ENCODE results near the gene TTC7B.

Gene TTC7B

GRCh38 chr14:90508036-90508435 lies 308.2 kb downstream of the TTC7B start:
- no peaks in the 10 kb centered on the region for H3K4me1 ChIP-seq (ENCODE audit: insufficient read depth, low read length, severe bottlenecking)
- H3K27ac ChIP-seq (ENCODE audit: low read depth, low read length, poor library complexity, severe bottlenecking) = no peak overlapping the region
- H2AFZ ChIP-seq (ENCODE audit: low read length) = no peak overlapping the region
- H3F3A ChIP-seq (ENCODE audit: insufficient read depth, low read length) = no peaks in the 10 kb centered on the region
- no peak for TF ChIP-seq EZH2 (IDR thresholded peaks at IDR 0.05; ENCODE audit: borderline replicate concordance, low read length)
- no peaks in the 10 kb centered on the region for H3K9me2 ChIP-seq (ENCODE audit: low read depth, low read length)
- H3K79me2 ChIP-seq (ENCODE audit: insufficient read depth, low read length) = no peaks in the 10 kb centered on the region
- H3K4me3 ChIP-seq (ENCODE audit: low read depth, low read length, poor library complexity, severe bottlenecking) = no peak overlapping the region
- no peaks in the 10 kb centered on the region for H4K20me1 ChIP-seq (ENCODE audit: insufficient read depth, low read length)
- H3K4me2 ChIP-seq (ENCODE audit: low read length) = no peak overlapping the region
- H3K36me3 ChIP-seq (ENCODE audit: insufficient read depth, low read length) = no peaks in the 10 kb centered on the region
- 0 out of 2 replicates have a peak, but pooled peaks cover 4% of the 10 kb centered on the region for H3K27me3 ChIP-seq (ENCODE audit: insufficient read depth, low read length)
- H3K9me3 ChIP-seq (ENCODE audit: low read length) = no peaks in the 10 kb centered on the region
- no peak overlapping the region for H3K9ac ChIP-seq (ENCODE audit: low read length)

GRCh38 chr14:90507428-90507827 lies 308.8 kb downstream of the TTC7B start:
- H3K9me3 ChIP-seq (ENCODE audit: low read length) = no peaks in the 10 kb centered on the region
- no peaks in the 10 kb centered on the region for H3K4me1 ChIP-seq (ENCODE audit: insufficient read depth, low read length, severe bottlenecking)
- H3K4me2 ChIP-seq (ENCODE audit: low read length) = no peak overlapping the region
- H3K27me3 ChIP-seq (ENCODE audit: insufficient read depth, low read length) = 0 out of 2 replicates have a peak, but pooled peaks cover 4% of the 10 kb centered on the region
- TF ChIP-seq CTCF (IDR thresholded peaks at IDR 0.05; ENCODE audit: low read length) = no peak
- no peak for TF ChIP-seq EZH2 (IDR thresholded peaks at IDR 0.05; ENCODE audit: borderline replicate concordance, low read length)
- H3K9me2 ChIP-seq (ENCODE audit: low read depth, low read length) = no peaks in the 10 kb centered on the region
- H3F3A ChIP-seq (ENCODE audit: insufficient read depth, low read length) = no peaks in the 10 kb centered on the region
- no peak overlapping the region for H3K9ac ChIP-seq (ENCODE audit: low read length)
- H2AFZ ChIP-seq (ENCODE audit: low read length) = no peak overlapping the region
- H3K79me2 ChIP-seq (ENCODE audit: insufficient read depth, low read length) = no peaks in the 10 kb centered on the region
- no peaks in the 10 kb centered on the region for H3K36me3 ChIP-seq (ENCODE audit: insufficient read depth, low read length)
- H4K20me1 ChIP-seq (ENCODE audit: insufficient read depth, low read length) = no peaks in the 10 kb centered on the region
- H3K4me3 ChIP-seq (ENCODE audit: low read depth, low read length, poor library complexity, severe bottlenecking) = no peak overlapping the region
- no peak overlapping the region for H3K27ac ChIP-seq (ENCODE audit: low read depth, low read length, poor library complexity, severe bottlenecking)

GRCh38 chr14:90506748-90507147 lies 309.5 kb downstream of the TTC7B start:
- H4K20me1 ChIP-seq (ENCODE audit: insufficient read depth, low read length) = no peaks in the 10 kb centered on the region
- TF ChIP-seq CTCF (IDR thresholded peaks at IDR 0.05; ENCODE audit: low read length) (no peak), EZH2 (IDR thresholded peaks at IDR 0.05; ENCODE audit: borderline replicate concordance, low read length) (no peak)
- no peaks in the 10 kb centered on the region for H3K9me3 ChIP-seq (ENCODE audit: low read length)
- no peaks in the 10 kb centered on the region for H3K79me2 ChIP-seq (ENCODE audit: insufficient read depth, low read length)
- no peak overlapping the region for H3K9ac ChIP-seq (ENCODE audit: low read length)
- no peak overlapping the region for H3K4me3 ChIP-seq (ENCODE audit: low read depth, low read length, poor library complexity, severe bottlenecking)
- H2AFZ ChIP-seq (ENCODE audit: low read length) = no peak overlapping the region
- H3K27ac ChIP-seq (ENCODE audit: low read depth, low read length, poor library complexity, severe bottlenecking) = no peak overlapping the region
- H3K27me3 ChIP-seq (ENCODE audit: insufficient read depth, low read length) = 0 out of 2 replicates have a peak, but pooled peaks cover 4% of the 10 kb centered on the region
- no peaks in the 10 kb centered on the region for H3K4me1 ChIP-seq (ENCODE audit: insufficient read depth, low read length, severe bottlenecking)
- no peaks in the 10 kb centered on the region for H3K9me2 ChIP-seq (ENCODE audit: low read depth, low read length)
- H3K4me2 ChIP-seq (ENCODE audit: low read length) = no peak overlapping the region
- no peaks in the 10 kb centered on the region for H3F3A ChIP-seq (ENCODE audit: insufficient read depth, low read length)
- H3K36me3 ChIP-seq (ENCODE audit: insufficient read depth, low read length) = no peaks in the 10 kb centered on the region

- no peaks in the 10 kb centered on the region for H3F3A ChIP-seq (ENCODE audit: insufficient read depth, low read length)
- no peaks in the 10 kb centered on the region for H3K9me2 ChIP-seq (ENCODE audit: low read depth, low read length)
- no peaks in the 10 kb centered on the region for H3K4me1 ChIP-seq (ENCODE audit: insufficient read depth, low read length, severe bottlenecking)
- no peak for TF ChIP-seq CTCF (IDR thresholded peaks at IDR 0.05; ENCODE audit: low read length)
- TF ChIP-seq EZH2 (IDR thresholded peaks at IDR 0.05; ENCODE audit: borderline replicate concordance, low read length) = no peak
- 0 out of 2 replicates have a peak, but pooled peaks cover 4% of the 10 kb centered on the region for H3K27me3 ChIP-seq (ENCODE audit: insufficient read depth, low read length)
- H2AFZ ChIP-seq (ENCODE audit: low read length) = no peak overlapping the region
- H3K79me2 ChIP-seq (ENCODE audit: insufficient read depth, low read length) = no peaks in the 10 kb centered on the region
- no peak overlapping the region for H3K4me2 ChIP-seq (ENCODE audit: low read length)
- H3K9me3 ChIP-seq (ENCODE audit: low read length) = no peaks in the 10 kb centered on the region
- H3K27ac ChIP-seq (ENCODE audit: low read depth, low read length, poor library complexity, severe bottlenecking) = no peak overlapping the region
- H3K4me3 ChIP-seq (ENCODE audit: low read depth, low read length, poor library complexity, severe bottlenecking) = no peak overlapping the region
- no peaks in the 10 kb centered on the region for H3K36me3 ChIP-seq (ENCODE audit: insufficient read depth, low read length)
- H4K20me1 ChIP-seq (ENCODE audit: insufficient read depth, low read length) = no peaks in the 10 kb centered on the region
- no peak overlapping the region for H3K9ac ChIP-seq (ENCODE audit: low read length)
Measured at GRCh38 chr14:90505531-90505930, 310.7 kb downstream of the TTC7B start.
